Gastrocnemius medialis (tissue), 4 donors: ENCODE results near the gene SCARB2. TPM values are rescaled to one million over a fixed set of nuclear protein-coding genes. Genes with fewer than 3 reads are reported as not detected.

Experiments
- ATAC-seq, 2 donors: fragments of 150-250 bp; one replicate each; pipeline ENCODE4 v1.9.1; 2016
- DNase-seq, 2 donors: peaks; one replicate each; pipeline ENCODE4 v3.0.0-alpha.2; 2019
- H3K27ac ChIP-seq, 4 donors: fragments of 200-600 bp; sonication (generic); 1 replicate in 1 of 4; 2 replicates in 3 of 4; pipeline ENCODE4 v1.5.1; 2016 to 2018; ENCODE audit warnings: mild to moderate bottlenecking in 2 of 4, moderate library complexity in 1 of 4
- H3K27me3 ChIP-seq, 3 donors: fragments of 200-600 bp; sonication (generic) in 2 of 3; 1 replicate in 1 of 3; 2 replicates in 2 of 3; pipeline versions ENCODE4 v1.5.1 to v1.6.0; 2016 to 2019; ENCODE audit warnings: mild to moderate bottlenecking in 1 of 3, moderate library complexity in 1 of 3
- H3K36me3 ChIP-seq, 2 donors: fragments of 200-600 bp; sonication (generic) in 1 of 2; one replicate each; pipeline ENCODE4 v1.5.1; 2017 to 2018
- H3K4me1 ChIP-seq, 2 donors: fragments of 200-600 bp; sonication (generic) in 1 of 2; one replicate each; pipeline ENCODE4 v1.5.1; 2016 to 2017; ENCODE audit warnings: mild to moderate bottlenecking in 2 of 2
- H3K4me3 ChIP-seq, 4 donors: fragments of 200-600 bp; sonication (generic) in 3 of 4; 1 replicate in 1 of 4; 2 replicates in 3 of 4; pipeline ENCODE4 v1.5.1; 2016 to 2019; ENCODE audit warnings: mild to moderate bottlenecking in 2 of 4
- H3K9me3 ChIP-seq, 3 donors: fragments of 200-600 bp; sonication (generic) in 2 of 3; 1 replicate in 1 of 3; 2 replicates in 2 of 3; pipeline ENCODE4 v1.5.1; 2016 to 2019
- POLR2A ChIP-seq, 2 donors: fragments of 450-650 bp; IDR thresholded peaks; one replicate each; pipeline ENCODE4 v1.6.1; 2017; ENCODE audit warnings: antibody characterized with exemption in 2 of 2, mild to moderate bottlenecking in 2 of 2, moderate library complexity in 2 of 2
- in situ Hi-C, 4 donors: fragments of 200-750 bp; cut with MboI; loops; one replicate each; pipeline versions ENCODE4 v1.15.0 to v1.8.0; 2017; ENCODE audit warnings: low sequenced_read_pairs in 4 of 4
- intact Hi-C: fragments of 100-400 bp; cut with DNase I; formaldehyde crosslinking; loops from one replicate; pipeline ENCODE4 v1.15.1; 2023; ENCODE audit warnings: low total_unique reads
- total RNA-seq, 4 donors: library from RNA; depleted of rRNA; stranded (reverse); fragments of >200 nt; gene quantifications; one replicate each; pipeline versions ENCODE4 v1.1.0 to v1.2.3, GENCODE V29; 2016
- TF ChIP-seq, protein P1 (sequence below), 5 experiments: fragments of 450-650 bp in 3 of 5; fragments of 200-600 bp in 2 of 5; sonication (generic) in 2 of 5; IDR thresholded peaks in 4 of 5; conservative IDR thresholded peaks in 1 of 5; 1 replicate in 4 of 5; 2 replicates in 1 of 5; pipeline ENCODE4 v1.5.1; 2016 to 2019; ENCODE audit warnings: antibody characterized with exemption in 5 of 5, mild to moderate bottlenecking in 3 of 5, moderate library complexity in 3 of 5

Gene SCARB2
- total RNA-seq, 4 donors from 2014 or later, result 91.3 to 292 (median 186) TPM

DNA sequence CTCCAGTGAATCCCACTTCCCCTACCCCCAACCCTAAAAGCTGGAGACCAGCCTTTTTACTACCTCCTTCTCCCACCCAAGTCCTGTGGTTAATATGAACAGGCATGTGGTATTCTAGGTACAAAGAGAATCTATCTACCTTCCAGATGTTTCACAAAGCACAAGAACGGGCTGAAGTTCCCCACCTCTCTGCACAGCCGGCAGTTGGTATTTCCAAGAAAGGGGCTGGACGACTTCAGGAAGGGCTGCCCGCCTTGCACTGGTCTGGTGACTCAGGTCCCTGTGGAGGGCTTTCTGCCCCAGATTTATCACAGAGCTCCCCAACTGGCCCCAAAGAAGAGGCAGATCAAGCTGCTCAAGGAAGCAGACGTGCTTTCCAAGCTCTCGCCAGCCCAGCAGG, 42.4 kb upstream of the SCARB2 start:
- in situ Hi-C loops, result loop anchor here in 1 of 4 donors (25.0 kb wide), 1 partner anchor 256 kb away; no protein-coding TSS in a partner anchor

DNA sequence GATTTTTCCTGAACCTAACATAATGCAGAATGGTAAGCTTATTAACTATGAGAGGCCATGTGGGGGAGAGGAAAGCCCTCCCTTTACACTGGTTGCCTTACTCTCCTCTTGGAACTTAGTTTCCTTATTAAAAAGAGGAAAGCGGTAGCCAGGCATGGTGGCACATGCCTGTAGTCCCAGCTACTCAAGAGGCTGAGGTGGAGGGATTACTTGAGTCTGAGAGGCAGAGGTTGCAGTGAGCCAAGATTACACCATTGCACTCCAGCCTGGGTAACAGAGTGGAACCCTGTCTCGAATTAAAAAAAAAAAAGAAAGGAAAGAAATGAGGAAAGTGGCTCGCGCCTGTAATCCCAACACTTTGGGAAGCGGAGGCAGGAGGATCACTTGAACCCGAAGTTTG, 39.9 kb upstream of the SCARB2 start:
- peaks cover 3 to 8% of the 10 kb centered on the region in 2 donors for H3K4me1 ChIP-seq
- H3K27ac ChIP-seq, result no peak overlapping the region
- intact Hi-C loops (loop anchor here (5.0 to 10.0 kb wide), 2 partner anchors 251 to 261 kb away; partner anchors contain the start of gene SDAD1), in situ Hi-C loops (loop anchor here in 1 of 4 donors (25.0 kb wide), 1 partner anchor 259 kb away; no protein-coding TSS in a partner anchor)
- no peaks in the 10 kb centered on the region for H3K9me3 ChIP-seq
- DNase-seq, result no peak
- no peak for ATAC-seq
- TF ChIP-seq, protein P1, sequence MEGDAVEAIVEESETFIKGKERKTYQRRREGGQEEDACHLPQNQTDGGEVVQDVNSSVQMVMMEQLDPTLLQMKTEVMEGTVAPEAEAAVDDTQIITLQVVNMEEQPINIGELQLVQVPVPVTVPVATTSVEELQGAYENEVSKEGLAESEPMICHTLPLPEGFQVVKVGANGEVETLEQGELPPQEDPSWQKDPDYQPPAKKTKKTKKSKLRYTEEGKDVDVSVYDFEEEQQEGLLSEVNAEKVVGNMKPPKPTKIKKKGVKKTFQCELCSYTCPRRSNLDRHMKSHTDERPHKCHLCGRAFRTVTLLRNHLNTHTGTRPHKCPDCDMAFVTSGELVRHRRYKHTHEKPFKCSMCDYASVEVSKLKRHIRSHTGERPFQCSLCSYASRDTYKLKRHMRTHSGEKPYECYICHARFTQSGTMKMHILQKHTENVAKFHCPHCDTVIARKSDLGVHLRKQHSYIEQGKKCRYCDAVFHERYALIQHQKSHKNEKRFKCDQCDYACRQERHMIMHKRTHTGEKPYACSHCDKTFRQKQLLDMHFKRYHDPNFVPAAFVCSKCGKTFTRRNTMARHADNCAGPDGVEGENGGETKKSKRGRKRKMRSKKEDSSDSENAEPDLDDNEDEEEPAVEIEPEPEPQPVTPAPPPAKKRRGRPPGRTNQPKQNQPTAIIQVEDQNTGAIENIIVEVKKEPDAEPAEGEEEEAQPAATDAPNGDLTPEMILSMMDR (IDR thresholded peaks at IDR 0.05 in 4 of 5, conservative IDR thresholded peaks at IDR 0.05 in 1 of 5), result no peak
- no peak for TF ChIP-seq POLR2A (IDR thresholded peaks at IDR 0.05)
- H3K36me3 ChIP-seq, result no peaks in the 10 kb centered on the region
- no peaks in the 10 kb centered on the region for H3K27me3 ChIP-seq
- no peak overlapping the region for H3K4me3 ChIP-seq

More for the DNA sequence above, 42.4 kb upstream of the SCARB2 start:
- H3K27ac ChIP-seq, result no peak overlapping the region
- H3K4me3 ChIP-seq, result no peak overlapping the region
- no peaks in the 10 kb centered on the region for H3K27me3 ChIP-seq
- DNase-seq, result no peak
- H3K4me1 ChIP-seq, result peaks cover 2 to 3% of the 10 kb centered on the region in 2 donors
- intact Hi-C loops, result loop anchor here (10.0 kb wide), 1 partner anchor 249 kb away; no protein-coding TSS in a partner anchor
- no peak for TF ChIP-seq POLR2A (IDR thresholded peaks at IDR 0.05)
- TF ChIP-seq, protein P1 (IDR thresholded peaks at IDR 0.05 in 4 of 5, conservative IDR thresholded peaks at IDR 0.05 in 1 of 5), result no peak
- H3K36me3 ChIP-seq, result no peaks in the 10 kb centered on the region
- ATAC-seq, result no peak
- H3K9me3 ChIP-seq, result no peaks in the 10 kb centered on the region

- TF ChIP-seq, protein P1 (IDR thresholded peaks at IDR 0.05 in 4 of 5, conservative IDR thresholded peaks at IDR 0.05 in 1 of 5), result no peak
- no peak for TF ChIP-seq POLR2A (IDR thresholded peaks at IDR 0.05)
- Histone ChIP-seq H3K27ac (peak overlapping the region; percentile 73 to 90 (median 78)), H3K36me3 (no peaks in the 10 kb centered on the region), H3K27me3 (no peaks in the 10 kb centered on the region), H3K4me3 (peak overlapping the region; percentile 63 to 84 (median 65)), H3K9me3 (no peaks in the 10 kb centered on the region), H3K4me1 (peaks cover 3 to 8% of the 10 kb centered on the region in 2 donors)
- intact Hi-C loops, result loop anchor here (5.0 to 10.0 kb wide), 2 partner anchors 253 to 260 kb away; partner anchors contain the start of gene SDAD1
- in situ Hi-C loops, result loop anchor here in 1 of 4 donors (25.0 kb wide), 1 partner anchor 260 kb away; no protein-coding TSS in a partner anchor
- ATAC-seq (peak in 1 of 2 donors; percentile 3), DNase-seq (no peak)
Measured at GRCh38 chr4:76252271-76252653, 38.6 kb upstream of the SCARB2 start.

- Histone ChIP-seq H3K9me3 (no peaks in the 10 kb centered on the region), H3K36me3 (no peaks in the 10 kb centered on the region), H3K27me3 (no peaks in the 10 kb centered on the region), H3K4me1 (peaks cover 3 to 8% of the 10 kb centered on the region in 2 donors), H3K4me3 (peak within 1 kb of the TSS; percentile 63 to 84 (median 65)), H3K27ac (peak within 1 kb of the TSS; percentile 73 to 90 (median 78))
- intact Hi-C loops (loop anchor here (1.0 to 10.0 kb wide), 4 partner anchors 50 to 259 kb away; partner anchors contain the start of gene SDAD1), in situ Hi-C loops (loop anchor here in 1 of 4 donors (25.0 kb wide), 1 partner anchor 261 kb away; no protein-coding TSS in a partner anchor)
- peak; percentile 89 to 92 for ATAC-seq
- DNase-seq, result peak; percentile 73 to 85
- peak; percentile 14 to 52 for TF ChIP-seq POLR2A (IDR thresholded peaks at IDR 0.05)
- TF ChIP-seq, protein P1 (IDR thresholded peaks at IDR 0.05 in 4 of 5, conservative IDR thresholded peaks at IDR 0.05 in 1 of 5), result peak; percentile 38 to 63 (median 53)
Measured at GRCh38 chr4:76251441-76252270, 38.0 kb upstream of the SCARB2 start, which contains the start of gene FAM47E. TSS of gene FAM47E (plus strand) at chr4:76251721. CDS start at chr4:76251747, 26 bp downstream.
